ENCODE results near the gene CCDC134.
"Not testable (repeated sequence)": the region's sequence is repeated elsewhere in the genome, so short reads cannot be mapped to it uniquely, and the experiment has no call there.

The CCDC134 gene

DNA sequence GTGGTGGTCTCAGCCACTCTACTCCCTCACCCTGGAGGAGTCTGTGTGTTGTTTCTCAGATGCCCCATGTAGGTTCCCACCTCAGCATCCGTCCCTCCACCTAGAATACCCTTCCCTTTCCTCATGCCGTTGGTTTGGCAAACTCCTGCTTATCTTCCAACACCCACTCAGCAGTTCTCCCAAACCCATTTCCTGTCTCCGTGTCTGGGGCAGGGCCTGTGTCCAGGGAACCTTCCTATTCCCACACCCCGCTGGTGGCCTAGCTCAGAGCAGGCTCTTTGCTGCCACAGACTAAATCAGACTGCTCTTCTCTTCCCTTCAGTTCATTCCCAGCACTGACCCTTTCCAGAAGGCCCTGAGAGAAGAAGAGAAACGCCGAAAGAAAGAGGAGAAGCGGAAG, 24.9 kb downstream of the CCDC134 start:
- no peak for DNase-seq

DNA sequence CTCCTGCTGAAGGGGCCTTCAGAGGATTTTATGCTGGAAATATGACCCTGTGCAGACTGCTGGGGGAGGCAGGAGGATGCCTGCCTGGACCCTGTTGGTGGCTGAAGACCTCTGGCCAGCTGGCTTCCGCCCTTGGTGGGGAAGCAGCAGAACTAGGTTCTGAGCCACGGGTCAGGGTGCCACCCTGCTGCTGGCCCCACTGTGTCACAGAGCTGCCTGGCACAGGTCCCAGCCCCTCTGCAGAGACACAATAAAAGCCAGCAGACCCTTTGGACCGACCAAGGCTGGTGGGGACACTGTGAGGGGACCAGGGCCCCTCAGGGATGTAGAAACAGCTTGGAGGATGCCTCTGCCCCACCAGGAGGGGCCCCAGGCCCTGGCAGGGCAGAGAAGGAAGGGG, 25.5 kb downstream of the CCDC134 start:
- no peak for DNase-seq

DNA sequence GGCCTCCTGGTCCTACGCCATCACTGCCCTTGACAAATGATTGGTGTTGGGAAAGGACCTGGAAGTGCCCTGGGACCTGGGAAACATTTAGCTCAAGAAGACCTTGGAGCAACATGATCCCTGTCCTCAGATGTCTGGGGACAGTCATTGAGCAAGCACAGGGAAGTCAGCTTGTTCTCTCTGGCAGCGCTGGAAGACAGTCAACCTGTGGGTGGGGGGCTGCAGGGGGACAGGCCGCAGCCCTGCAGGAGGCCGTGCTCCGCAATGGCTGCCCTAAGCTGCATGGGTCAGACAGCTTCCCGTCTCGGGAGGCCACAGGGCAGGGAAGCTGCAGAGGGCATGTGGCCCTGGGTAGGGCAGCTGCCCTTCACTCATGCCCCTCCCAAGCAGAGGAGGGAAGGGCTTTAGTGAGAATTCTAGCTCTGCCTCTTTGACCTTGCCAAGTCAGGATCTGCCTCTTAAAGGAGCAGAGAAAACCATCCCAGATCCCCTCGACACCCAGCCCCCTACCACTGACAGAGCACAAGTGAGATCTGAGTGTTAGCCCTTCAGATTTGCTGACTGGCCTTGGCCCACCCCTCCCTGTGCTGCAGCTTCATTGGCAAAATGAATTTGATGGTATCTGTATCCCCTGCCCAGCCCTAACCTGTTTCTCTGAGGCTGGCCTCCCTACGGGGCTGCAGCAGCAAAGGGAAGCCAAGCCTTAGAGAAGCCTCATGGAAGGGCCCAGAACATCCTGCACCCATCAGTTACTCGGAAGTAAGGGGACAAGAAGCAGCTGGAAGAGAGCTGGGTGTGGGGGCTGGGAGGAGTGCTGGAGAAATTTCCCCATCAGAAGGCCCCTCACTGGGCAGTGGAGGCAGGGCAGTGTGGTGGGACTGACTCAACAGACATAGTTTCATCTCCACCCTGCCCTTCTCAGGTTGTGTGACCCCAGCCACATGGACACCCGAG, 26.2 kb downstream of the CCDC134 start:
- no peak for DNase-seq

DNA sequence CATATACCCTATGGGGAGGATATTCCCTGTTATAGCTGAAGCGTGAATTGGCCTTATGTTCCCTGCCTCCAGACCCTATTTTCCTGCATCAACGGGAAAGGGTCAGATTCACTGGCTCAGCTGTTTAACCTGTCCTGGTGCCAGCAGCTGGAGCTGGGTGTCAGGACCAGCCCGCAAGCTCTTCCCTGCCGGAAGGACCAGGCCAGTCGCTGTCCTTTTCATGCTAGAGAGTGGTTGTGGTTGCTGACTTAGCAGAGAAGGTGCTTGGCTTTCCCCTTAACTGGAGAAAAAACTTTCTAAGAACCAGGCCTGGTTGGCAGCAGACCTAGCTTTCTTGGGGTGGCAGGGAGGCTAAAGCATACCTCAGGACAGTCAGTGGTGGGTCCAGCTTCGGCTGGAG, 27.2 kb downstream of the CCDC134 start:
- DNase-seq: no peak

DNA sequence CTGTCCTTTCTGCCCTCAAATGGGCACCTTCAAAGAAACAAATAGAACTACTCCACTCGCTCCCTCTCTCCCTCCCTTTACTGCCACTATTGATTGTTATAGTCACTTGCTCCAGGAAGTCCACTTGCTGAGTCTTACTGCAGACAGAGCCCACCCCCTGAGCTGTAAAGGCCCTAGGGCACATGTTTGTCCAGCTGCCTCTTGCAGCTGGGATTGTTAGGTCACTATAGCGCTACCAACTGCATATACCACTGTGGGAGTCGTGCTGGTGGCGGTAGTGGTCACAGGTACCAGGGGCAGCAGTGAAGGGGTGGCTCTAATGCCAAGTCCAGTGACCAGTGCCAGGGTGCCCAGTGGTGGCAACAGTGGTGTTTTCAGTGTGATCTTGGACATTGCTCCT, 28.0 kb downstream of the CCDC134 start:
- no peak for DNase-seq

DNA sequence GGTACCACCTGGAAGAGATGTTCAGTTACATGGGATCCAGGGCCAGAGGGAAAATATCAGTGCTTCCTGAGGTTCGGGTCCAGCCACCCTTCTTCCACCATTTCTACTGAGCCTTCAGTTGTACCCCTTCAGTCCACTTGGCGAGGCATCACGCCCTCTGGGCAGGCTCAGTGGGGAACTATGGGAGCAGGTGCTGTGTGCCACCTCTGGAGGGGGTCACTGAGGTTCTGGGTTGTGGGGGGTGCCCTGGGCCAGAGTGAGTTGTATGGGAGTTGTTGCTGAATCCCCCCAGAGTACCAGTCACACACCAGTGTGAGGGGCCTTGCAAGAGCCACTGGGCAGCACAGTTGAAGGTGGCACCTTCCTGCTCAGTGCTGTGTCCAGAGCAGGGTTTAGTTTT, 29.7 kb downstream of the CCDC134 start:
- no peak for DNase-seq

DNA sequence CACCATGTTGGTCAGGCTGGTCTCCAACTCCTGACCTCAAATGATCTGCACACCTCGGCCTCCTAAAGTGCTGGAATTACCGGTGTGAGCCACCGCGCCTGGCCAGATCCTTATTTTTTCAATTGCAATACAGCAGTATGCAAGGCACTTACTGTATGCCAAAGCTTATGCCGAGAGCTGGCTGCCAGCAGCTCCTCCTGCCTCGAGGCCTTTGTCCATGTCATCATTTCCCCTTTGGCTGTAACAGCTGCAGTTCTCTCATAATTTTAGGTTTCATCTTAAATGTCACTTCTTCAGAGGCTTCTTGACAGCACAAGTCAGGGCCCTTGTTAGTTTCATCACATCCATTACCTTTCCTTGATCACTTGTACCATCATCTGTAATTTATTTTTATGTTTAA, 30.9 kb downstream of the CCDC134 start:
- DNase-seq: no peak

DNA sequence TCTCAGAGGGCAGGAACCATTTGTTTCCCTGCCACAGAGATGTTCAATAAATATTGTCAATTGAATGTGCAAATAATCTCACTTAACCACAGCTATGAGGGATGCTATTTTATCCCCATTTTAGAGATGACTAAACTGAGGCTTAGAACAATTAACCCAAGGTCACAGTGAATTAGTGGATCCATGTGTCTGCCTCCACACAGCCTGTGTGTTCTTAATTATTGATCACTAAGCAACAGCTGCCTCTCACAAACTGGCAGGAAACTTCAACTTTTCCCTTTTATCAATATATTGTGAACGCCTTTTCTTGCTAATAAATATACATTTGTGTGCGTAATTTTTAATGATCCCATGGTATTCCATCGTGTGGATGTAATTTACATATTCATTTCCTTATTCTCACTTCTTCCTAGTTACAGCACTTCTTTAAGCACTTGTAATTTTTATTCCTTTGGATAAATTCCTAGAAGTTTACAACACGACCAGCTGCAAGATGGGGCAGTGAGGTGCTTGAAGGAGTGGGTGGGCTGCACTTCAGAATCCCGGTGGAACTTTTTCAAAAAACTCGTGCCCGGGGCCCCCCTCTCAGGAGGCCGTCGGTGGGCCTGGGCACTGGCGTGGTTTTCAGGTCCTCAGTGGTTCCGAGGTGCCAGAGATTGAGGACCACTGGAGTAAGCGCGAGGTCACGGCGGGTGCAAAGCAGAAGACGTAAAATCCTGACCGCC, 31.5 kb downstream of the CCDC134 start:
- no peak for DNase-seq

DNA sequence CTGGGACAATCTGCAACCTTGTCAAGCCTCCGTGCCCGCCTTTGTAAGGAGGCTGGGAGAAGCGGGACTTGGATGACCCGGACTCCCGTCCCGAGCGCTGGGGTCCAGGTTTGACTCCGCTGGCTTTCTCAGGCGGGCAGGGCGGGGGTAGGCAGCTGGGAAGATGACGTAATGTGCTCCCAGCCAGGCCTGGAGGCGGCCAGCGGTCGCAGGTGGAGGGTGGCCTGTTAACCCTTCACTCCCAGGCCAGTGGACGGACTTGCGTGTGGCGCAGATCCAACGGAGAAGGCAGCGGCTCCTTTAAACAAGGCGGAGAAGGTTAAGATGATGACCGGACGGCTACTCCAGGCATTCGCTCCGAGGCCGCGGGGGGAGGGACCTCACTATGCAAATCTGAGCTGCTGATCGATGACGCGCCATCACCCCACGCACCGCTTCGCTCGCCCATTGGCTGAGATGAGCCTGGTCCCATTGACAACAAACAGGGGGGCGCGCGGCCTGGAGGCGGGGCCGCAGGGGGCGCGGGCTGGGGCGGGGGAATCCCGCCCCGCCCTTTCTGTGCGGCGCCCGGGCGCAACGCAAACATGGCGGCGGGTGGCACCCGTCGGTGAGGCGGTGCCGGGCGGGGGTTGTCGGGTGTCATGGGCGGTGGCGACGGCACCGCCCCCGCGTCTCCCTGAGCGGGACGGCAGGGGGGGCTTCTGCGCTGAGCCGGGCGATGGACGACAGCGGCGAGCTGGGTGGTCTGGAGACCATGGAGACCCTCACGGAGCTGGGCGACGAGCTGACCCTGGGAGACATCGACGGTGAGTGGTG, 32.3 kb downstream of the CCDC134 start, which contains the start of gene SREBF2:
Gene SREBF2 (plus strand): TSS at position 553 of the 816 bp plus-strand sequence. CDS start 166 bp downstream, at position 719.
- DNase-seq: peak; percentile 74

DNA sequence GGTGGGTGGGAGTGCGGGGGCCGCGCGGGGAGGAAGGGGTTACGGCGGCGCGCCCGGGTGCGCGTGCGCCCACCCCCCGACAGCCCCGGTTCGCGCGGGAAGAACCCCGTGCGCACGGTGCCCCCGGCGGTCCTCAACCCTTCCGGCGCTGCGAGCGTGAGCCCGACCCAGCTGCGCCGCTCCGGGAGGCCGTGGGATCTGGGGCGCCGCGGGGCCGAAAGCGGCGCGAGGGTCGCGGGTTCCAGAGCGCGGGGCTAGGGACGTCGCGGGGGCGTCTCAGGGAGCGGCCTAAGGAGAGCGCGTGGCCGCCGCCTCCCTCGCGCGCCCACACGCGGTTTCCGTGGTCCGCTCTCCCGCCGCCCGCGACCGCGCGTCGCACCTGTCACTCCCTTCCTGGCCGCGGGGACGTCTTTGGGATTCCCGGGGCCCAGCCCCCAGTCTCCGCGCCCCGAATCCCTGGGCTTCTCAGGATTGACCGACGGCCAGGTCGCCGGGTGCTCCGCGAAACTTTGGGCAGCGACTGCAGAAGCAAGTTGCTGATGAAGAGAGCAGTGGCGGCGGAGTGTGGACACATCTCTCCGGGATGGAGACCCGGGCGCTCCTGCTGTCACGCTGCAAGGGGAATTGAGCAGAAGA, 33.0 kb downstream of the CCDC134 start:
- no peak for DNase-seq

DNA sequence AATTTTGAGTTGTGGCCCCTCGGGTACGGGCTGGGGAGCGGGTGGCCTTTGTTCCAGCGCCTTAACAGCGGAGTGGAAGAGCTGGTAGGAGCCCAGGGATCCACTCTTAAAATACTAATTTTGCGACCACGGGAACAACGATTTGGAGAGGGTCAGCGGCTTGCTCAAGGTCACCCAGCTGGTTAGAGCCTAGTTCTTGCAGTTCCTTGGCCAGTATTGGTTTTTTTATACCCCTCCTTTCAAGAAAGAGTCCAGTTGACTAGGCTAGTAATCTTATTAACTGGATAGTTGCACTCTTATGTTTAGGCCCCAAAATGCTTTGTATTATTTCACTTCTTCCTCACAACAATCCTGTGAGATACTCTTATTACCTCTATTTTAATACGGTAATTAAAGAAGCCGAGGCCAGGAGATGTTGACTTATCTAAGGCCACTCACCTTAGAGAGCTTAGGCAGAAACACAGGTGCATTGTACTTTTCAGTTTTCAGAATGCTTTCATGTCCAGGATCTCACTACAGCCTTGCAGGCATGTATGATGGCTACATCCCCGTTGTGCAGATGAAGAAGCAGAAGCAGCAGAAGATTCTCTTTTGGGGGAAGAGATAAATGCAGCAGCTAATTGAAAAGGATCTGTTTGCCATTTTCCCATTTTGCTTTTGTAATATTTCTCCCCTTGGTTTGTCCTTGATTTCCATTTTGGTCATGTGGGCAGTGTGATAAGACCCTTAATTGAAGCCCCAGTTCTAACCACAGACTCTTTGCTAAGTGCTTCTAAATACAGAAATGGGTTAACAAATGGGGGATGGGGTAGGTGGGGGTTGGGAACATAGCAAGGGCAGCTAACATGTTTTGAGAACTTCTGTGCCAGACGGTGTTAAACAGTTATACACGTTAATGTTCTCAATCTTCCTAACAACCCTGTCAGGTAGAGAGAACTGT, 33.8 kb downstream of the CCDC134 start:
- no peak for DNase-seq

DNA sequence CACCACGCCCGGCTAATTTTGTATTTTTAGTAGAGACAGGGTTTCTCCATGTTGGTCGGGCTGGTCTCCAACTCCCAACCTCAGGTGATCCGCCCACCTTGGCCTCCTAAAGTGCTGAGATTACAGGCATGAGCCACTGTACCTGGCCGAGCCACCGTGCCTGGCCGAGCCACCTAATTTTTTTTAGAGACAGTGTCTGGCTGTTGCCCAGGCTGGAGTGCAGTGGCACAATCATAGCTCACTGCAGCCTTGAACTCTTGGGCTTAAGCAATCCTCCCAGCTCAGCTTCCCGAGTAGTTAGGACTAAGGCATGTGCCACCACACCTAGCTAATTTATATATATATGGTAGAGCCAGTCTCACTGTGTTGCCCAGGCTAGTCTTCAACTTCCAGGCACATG, 35.0 kb downstream of the CCDC134 start:
- not testable (repeated sequence) for DNase-seq

DNA sequence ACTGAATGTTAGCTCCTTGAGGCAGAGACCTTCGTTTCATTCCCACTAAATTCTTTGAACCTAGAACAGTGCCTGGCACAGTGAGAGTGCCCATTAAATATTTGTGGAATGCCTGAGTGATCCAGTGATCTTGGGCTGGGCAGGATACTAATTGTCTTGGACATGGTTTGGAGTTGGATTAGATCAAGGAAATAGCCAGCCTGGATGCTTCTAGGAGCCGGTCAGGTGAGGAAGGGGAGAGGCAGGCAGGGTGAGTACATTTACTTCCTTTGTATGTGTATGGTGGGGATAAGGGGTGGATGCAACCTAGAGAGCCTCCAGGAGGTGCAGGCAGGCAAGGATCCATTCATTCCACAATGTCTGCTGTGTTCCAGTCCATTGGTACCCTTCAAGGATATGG, 36.1 kb downstream of the CCDC134 start:
- no peak for DNase-seq

DNA sequence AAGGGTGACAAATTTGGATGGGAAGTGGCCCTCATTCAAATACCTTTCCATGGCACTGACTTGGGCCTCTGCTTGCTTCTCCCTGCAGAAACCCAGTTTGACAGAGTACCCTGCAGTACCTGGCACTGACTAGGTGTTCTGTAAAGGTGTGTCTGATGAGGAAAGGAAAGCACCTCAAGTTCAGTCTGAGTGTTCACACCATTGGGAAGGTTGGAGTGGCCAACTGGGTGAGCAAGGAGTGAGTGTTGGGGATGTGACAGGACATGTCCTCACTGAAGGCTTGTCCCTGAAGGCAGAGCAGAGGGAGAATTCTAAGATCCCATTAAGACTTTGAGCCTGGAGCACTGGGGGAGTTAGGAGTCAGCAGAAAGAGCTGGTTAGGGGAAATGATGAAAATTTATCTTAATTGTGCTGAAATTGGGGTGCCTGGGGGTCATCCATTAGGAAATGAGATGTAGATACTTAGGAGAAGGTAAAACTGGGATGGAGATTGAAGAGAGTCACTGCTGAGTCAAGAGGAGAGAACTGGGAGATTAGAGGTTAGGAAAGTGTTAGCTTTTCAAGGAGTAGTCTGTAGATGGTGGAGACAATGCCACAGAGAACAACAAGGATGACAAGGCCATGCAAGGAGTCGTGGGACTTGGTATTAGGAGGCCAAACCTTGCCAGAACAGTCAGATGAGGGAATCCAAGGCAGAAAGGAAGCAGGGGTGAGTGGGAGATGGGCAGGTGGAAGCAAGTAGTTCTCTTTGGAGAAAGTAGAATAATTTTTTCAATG, 38.6 kb downstream of the CCDC134 start:
- no peak for DNase-seq

DNA sequence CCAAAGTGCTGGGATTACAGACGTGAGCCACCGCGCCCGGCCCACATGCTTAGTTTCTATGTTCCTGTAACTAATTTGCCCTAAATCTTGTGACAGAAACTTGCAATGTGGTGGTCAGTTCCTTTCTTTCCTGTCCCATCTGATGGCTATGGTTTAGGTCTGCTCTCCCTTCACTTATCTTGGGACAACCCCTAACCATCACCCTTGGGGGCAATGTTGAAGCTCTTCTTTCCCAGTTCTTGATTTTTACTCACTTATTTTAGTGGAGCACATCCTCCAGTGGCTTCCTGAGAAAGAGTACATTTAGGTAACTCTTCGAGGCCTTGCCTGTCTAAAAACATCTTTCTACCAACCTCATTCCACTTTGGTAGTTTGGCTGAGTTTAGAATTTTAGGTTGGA, 39.7 kb downstream of the CCDC134 start:
- DNase-seq: no peak

DNA sequence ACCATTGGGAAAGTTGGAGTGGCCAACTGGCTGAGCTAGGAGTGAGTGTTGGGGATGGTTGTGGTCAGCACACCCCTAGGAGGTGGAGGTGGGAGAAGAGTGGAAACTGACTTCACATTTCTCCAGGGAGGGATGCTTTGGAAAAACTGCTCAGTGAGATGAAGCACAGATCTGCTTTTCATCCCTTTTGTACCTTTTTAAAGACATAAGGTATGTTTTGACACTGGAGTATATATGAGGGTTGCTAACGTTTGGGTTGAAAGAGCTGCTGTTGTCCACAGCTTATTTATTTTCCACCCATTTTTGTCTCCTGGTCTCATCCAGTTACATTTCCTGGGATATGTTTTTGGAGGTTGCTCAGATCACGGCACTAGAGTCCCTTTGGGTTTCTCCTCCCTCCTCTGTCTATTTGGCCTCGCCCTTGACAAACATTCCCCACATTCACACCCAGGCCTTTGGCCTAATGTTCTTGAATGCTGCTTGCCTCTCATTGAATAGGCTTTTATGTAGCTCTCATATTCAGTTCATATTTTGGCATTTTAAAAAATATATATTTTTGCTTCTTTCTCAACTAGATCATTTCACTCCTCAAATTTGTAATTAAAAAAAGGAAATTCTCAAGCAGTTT, 40.7 kb downstream of the CCDC134 start:
- DNase-seq: no peak

DNA sequence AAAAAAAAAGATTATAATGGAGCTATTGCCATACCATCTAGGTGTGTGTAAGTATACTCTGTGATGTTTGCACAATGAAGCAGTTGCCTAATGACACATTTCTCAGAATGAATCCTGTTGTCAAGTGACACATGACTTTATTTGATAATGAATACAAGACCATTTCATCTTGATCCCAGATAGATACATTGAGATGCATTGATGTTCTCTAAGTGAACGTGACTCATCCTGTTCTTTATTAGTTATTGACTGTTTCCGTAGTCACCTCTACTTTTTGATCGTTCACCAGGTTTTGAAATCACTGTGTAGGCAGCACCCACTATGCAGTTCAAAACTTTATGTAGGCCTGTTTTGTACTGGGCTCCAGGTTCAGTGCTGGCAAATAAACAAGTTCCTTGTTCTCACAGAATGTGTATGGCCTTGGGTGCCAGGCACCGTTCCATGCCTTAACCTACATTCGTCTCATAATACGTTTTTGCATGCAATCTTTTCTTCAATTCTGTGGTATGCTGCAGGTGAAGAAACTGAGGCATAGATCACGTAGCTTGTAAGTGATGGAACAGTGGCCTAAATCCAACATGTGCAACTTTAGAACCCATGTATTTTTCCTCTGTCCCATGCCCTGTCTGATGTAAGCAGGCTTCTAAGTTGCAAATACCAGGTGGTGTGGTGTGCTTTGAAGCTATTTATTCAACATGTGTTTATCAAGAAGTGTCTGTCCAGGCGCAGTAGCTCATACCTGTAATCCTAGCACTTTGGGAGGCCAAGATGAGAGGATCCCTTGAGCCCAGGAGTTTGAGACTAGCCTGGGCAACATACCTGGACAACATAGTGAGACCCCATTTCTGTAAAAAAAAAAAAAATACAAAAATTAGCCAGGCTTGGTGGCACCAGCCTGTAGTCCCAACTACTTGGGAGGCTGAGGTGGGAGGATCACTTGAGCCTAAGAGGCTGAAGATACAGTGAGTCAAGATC, 42.8 kb downstream of the CCDC134 start:
- DNase-seq: no peak

DNA sequence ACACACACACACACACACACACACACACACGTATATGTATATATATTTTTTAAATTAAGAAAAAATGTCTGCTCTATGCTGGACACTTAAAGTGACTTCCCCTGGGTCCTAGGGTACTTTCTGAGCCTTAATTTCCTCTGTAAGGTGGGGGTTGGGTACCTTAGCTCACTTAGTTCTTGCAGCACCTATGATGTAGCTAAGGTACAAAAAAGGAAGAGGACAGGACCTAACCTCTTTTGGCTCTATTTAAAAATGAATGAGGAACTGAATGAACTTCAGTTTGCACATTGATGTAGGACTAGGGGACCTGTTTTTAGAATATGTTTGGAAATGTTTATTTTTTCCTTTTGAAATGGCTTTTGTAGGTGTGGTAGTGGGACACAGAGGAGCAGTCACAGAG, 43.6 kb downstream of the CCDC134 start:
- DNase-seq: no peak

DNA sequence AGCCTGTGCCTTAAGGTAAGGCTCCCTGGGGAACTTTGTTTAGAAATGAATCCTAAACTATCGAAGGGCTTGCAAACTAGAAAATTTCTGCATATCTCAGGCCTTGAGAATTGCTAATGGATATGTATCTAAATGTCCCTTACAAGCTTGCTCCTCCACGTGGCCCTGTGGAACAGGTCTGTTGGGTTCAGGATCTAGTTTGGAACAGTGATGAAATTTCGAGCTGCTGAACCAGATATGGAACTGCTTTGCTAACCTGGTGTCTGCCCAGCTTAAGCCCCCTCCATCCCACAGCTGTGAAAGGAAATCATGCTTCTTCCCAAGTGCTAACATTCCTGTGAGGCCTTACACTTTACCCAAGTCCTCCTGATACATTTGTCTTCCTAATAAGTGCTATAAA, 44.0 kb downstream of the CCDC134 start:
- DNase-seq: no peak

Data from cortex of kidney (tissue), 1 donor.